Panc1 (cell line): ENCODE results near the gene CLTC. TPM values are rescaled to one million over a fixed set of nuclear protein-coding genes. Genes with fewer than 3 reads are reported as not detected.

Experiments used
- ATAC-seq: fragments of 200-7000 bp; cut with Tn5 transposase; 2 replicates; pipeline ENCODE4 v1.9.1; 2020; ENCODE audit warnings: mild to moderate bottlenecking, moderate library complexity
- BruUV-seq: library from RNA; stranded (reverse); fragments of 400-500 nt; replicated peaks from 2 replicates; lab custom pipeline; 2021; lab: Mats Ljungman, UMichigan
- CTCF ChIA-PET: fragments of 300-600 bp; sonication (Branson Sonifier 250); formaldehyde crosslinking; loops from one replicate; lab custom pipeline; 2022; ENCODE audit warnings: antibody characterized with exemption; lab: Charles Lee
- POLR2A ChIA-PET: fragments of 300-600 bp; sonication (Branson Sonifier 250); formaldehyde crosslinking; loops from one replicate; lab custom pipeline; 2022; ENCODE audit warnings: antibody characterized with exemption; lab: Charles Lee
- DNase-seq: peaks from one replicate; pipeline ENCODE4 v3.0.0-alpha.2; 2010; ENCODE audit warnings: low read depth, low spot score
- H3K27ac ChIP-seq: 2 replicates; pipeline ENCODE4 v1.5.1; 2011; ENCODE audit warnings: mild to moderate bottlenecking, low read length, inconsistent platforms
- H3K27me3 ChIP-seq: fragments of 200-500 bp; sonication (Bioruptor generic); 2 replicates; pipeline ENCODE4 v1.6.0; 2014; ENCODE audit warnings: low read length, inconsistent platforms; ENCODE audit not compliant: control insufficient read depth, insufficient read depth
- H3K36me3 ChIP-seq: fragments of 200-500 bp; sonication (Bioruptor generic); 2 replicates; pipeline ENCODE4 v1.5.1; 2014; ENCODE audit warnings: inconsistent platforms, mild to moderate bottlenecking, low read length, moderate library complexity; ENCODE audit not compliant: control insufficient read depth, insufficient read depth
- H3K4me1 ChIP-seq: 2 replicates; pipeline ENCODE4 v1.5.1; 2011; ENCODE audit warnings: inconsistent platforms, mild to moderate bottlenecking, low read length, moderate library complexity; ENCODE audit not compliant: control insufficient read depth, insufficient read depth
- H3K4me3 ChIP-seq, 2 experiments: 2 replicates each; pipeline ENCODE4 v1.5.1; 2011 to 2012; ENCODE audit warnings: low read depth in 2 of 2, low read length in 2 of 2, mild to moderate bottlenecking in 2 of 2, inconsistent platforms in 1 of 2, moderate library complexity in 1 of 2
- H3K9me3 ChIP-seq: fragments of 200-500 bp; sonication (Bioruptor generic); 2 replicates; pipeline ENCODE4 v1.5.1; 2014; ENCODE audit warnings: low read depth, mild to moderate bottlenecking, inconsistent platforms, low read length, moderate library complexity; ENCODE audit not compliant: control insufficient read depth, insufficient read depth
- CTCF ChIP-seq: fragments of 450-650 bp; IDR thresholded peaks from 2 replicates; pipeline ENCODE4 v1.5.1; 2017; ENCODE audit warnings: mild to moderate bottlenecking
- POLR2AphosphoS5 ChIP-seq: IDR thresholded peaks from 2 replicates; pipeline ENCODE4 v1.6.1; 2012; ENCODE audit warnings: mild to moderate bottlenecking, low read depth, low read length, moderate library complexity
- REST ChIP-seq, 2 experiments: IDR thresholded peaks; 2 replicates each; pipeline ENCODE4 v1.6.1; 2011 to 2012; ENCODE audit warnings: low read depth in 2 of 2, control low read depth in 1 of 2, low read length in 1 of 2, mild to moderate bottlenecking in 1 of 2, moderate library complexity in 1 of 2; ENCODE audit not compliant: insufficient read depth in 1 of 2
- SIN3A ChIP-seq: IDR thresholded peaks from 2 replicates; pipeline ENCODE4 v1.6.1; 2012; ENCODE audit warnings: low read depth, mild to moderate bottlenecking, low read length, moderate library complexity, borderline replicate concordance; ENCODE audit not compliant: insufficient read depth
- TCF7L2 ChIP-seq: IDR thresholded peaks from 2 replicates; pipeline ENCODE4 v1.6.1; 2011; ENCODE audit warnings: mild to moderate bottlenecking, low read depth, low read length, inconsistent platforms
- in situ Hi-C: cut with HindIII; loops from 2 replicates; pipeline ENCODE4 v1.10.0; 2016; ENCODE audit warnings: low sequenced_read_pairs, low pct_unique_long_range_greater_than_20kb
- intact Hi-C: fragments of 100-400 bp; cut with micrococcal nuclease; formaldehyde crosslinking; loops from one replicate; pipeline ENCODE4 v1.10.0; 2022; ENCODE audit not compliant: unreplicated experiment
- total RNA-seq: library from RNA; stranded (reverse); gene quantifications from one replicate; pipeline ENCODE4 v1.2.1, GENCODE V29; 2021; ENCODE audit not compliant: unreplicated experiment

CLTC gene
- total RNA-seq, 1 experiment from 2014 or later = 221 TPM

- in situ Hi-C loops = no loop called here
- no TSS peak for BruUV-seq
- POLR2A ChIA-PET = interaction anchor here (0.6 kb wide), 1 partner anchor 34 kb away, joined by 4 read pairs; no protein-coding TSS in a partner anchor
- H3K4me1 ChIP-seq = peaks cover 7% of the 10 kb centered on the region; the same call in 1 of the 2 replicates
- no peaks in the 10 kb centered on the region for H3K9me3 ChIP-seq
- H3K36me3 ChIP-seq = no peaks in the 10 kb centered on the region
- intact Hi-C loops = no loop called here
- DNase-seq = no peak
- ATAC-seq = no peak
- H3K4me3 ChIP-seq = no peak overlapping the region
- TF ChIP-seq SIN3A (no peak), REST (IDR thresholded peaks at IDR 0.05; ENCODE audit: insufficient read depth in 1 of 2, low read depth in 2 of 2, low read length in 1 of 2) (no peak), CTCF (no peak), POLR2AphosphoS5 (no peak), TCF7L2 (no peak)
- no peaks in the 10 kb centered on the region for H3K27me3 ChIP-seq
- CTCF ChIA-PET = no interaction called here
- H3K27ac ChIP-seq = no peak overlapping the region
These were observed 15.2 kb downstream of the CLTC start for GRCh38 chr17:59634632-59635541.

GRCh38 chr17:59637611-59638310, 18.1 kb downstream of the CLTC start:
- no peaks in the 10 kb centered on the region for H3K27me3 ChIP-seq

More at GRCh38 chr17:59637611-59638310, 18.1 kb downstream of the CLTC start:
- no peak overlapping the region for H3K27ac ChIP-seq
- no TSS peak for BruUV-seq
- DNase-seq (no peak), ATAC-seq (no peak)
- intact Hi-C loops = no loop called here
- in situ Hi-C loops = no loop called here
- no peaks in the 10 kb centered on the region for H3K9me3 ChIP-seq
- TF ChIP-seq REST (IDR thresholded peaks at IDR 0.05; ENCODE audit: insufficient read depth in 1 of 2, low read depth in 2 of 2, low read length in 1 of 2) (no peak), POLR2AphosphoS5 (no peak), CTCF (no peak), SIN3A (no peak), TCF7L2 (no peak)
- H3K4me1 ChIP-seq = peaks cover 18% of the 10 kb centered on the region
- no peaks in the 10 kb centered on the region for H3K36me3 ChIP-seq
- no peak overlapping the region for H3K4me3 ChIP-seq
- POLR2A ChIA-PET = interaction anchor here (0.6 to 0.7 kb wide), 2 partner anchors 19 to 45 kb away, joined by 3 to 4 read pairs; no protein-coding TSS in a partner anchor
- CTCF ChIA-PET = no interaction called here
